OCI-LY1 (cell line): Measurements from ENCODE around the gene DLD.
A peak's percentile ranks its signal among the peaks of the same experiment; 100 is the strongest.

ENCODE experiments used
- H2AFZ ChIP-seq: fragments of 200-600 bp; sonication (generic), shearing (Covaris generic); 2 replicates; pipeline ENCODE4 v1.6.0; 2014; ENCODE audit warnings: antibody characterized with exemption, mild to moderate bottlenecking, low read length
- H3F3A ChIP-seq: fragments of 200-600 bp; sonication (generic), shearing (Covaris generic); 2 replicates; pipeline ENCODE4 v1.6.0; 2014; ENCODE audit warnings: mild to moderate bottlenecking, antibody characterized with exemption, low read length, moderate library complexity; ENCODE audit not compliant: insufficient read depth
- H3K27ac ChIP-seq: fragments of 200-600 bp; sonication (generic); 2 replicates; pipeline ENCODE4 v1.5.1; 2014; ENCODE audit warnings: low read length, mixed run types, mild to moderate bottlenecking, low read depth; ENCODE audit not compliant: poor library complexity, severe bottlenecking
- H3K27me3 ChIP-seq: fragments of 200-600 bp; sonication (generic); 2 replicates; pipeline ENCODE4 v1.6.0; 2014; ENCODE audit warnings: antibody characterized with exemption, mild to moderate bottlenecking, low read length, moderate library complexity; ENCODE audit not compliant: insufficient read depth
- H3K36me3 ChIP-seq: fragments of 200-600 bp; sonication (generic); 2 replicates; pipeline ENCODE4 v1.6.1; 2014; ENCODE audit warnings: mild to moderate bottlenecking, antibody characterized with exemption, low read length, moderate library complexity, mixed read lengths; ENCODE audit not compliant: insufficient read depth
- H3K4me1 ChIP-seq: fragments of 200-600 bp; sonication (generic); 2 replicates; pipeline ENCODE4 v1.5.1; 2014; ENCODE audit warnings: mild to moderate bottlenecking, low read length, moderate library complexity; ENCODE audit not compliant: insufficient read depth, severe bottlenecking
- H3K4me2 ChIP-seq: fragments of 200-600 bp; sonication (generic), shearing (Covaris generic); 2 replicates; pipeline ENCODE4 v1.6.1; 2014; ENCODE audit warnings: low read length
- H3K4me3 ChIP-seq: fragments of 200-600 bp; sonication (generic); 2 replicates; pipeline ENCODE4 v1.5.1; 2014; ENCODE audit warnings: low read length, low read depth, mild to moderate bottlenecking, mixed read lengths; ENCODE audit not compliant: poor library complexity, severe bottlenecking
- H3K79me2 ChIP-seq: fragments of 200-600 bp; shearing (Covaris generic); 2 replicates; pipeline ENCODE4 v1.6.1; 2016; ENCODE audit warnings: mixed run types, low read length, mixed read lengths; ENCODE audit not compliant: insufficient read depth
- H3K9ac ChIP-seq: fragments of 200-600 bp; sonication (generic), shearing (Covaris generic); 2 replicates; pipeline ENCODE4 v1.6.1; 2014; ENCODE audit warnings: mild to moderate bottlenecking, low read length, mixed read lengths
- H3K9me2 ChIP-seq: fragments of 200-600 bp; sonication (generic), shearing (Covaris generic); 2 replicates; pipeline ENCODE4 v1.6.1; 2014; ENCODE audit warnings: low read depth, mild to moderate bottlenecking, low read length, mixed read lengths
- H3K9me3 ChIP-seq: fragments of 200-600 bp; shearing (Covaris generic); 2 replicates; pipeline ENCODE4 v1.6.1; 2014; ENCODE audit warnings: low read length, mixed read lengths
- H4K20me1 ChIP-seq: fragments of 200-600 bp; sonication (generic), shearing (Covaris generic); 2 replicates; pipeline ENCODE4 v1.6.0; 2016; ENCODE audit warnings: mild to moderate bottlenecking, low read length; ENCODE audit not compliant: insufficient read depth
- CTCF ChIP-seq: fragments of 200-600 bp; sonication (generic), shearing (Covaris generic); IDR thresholded peaks from 2 replicates; pipeline ENCODE4 v1.5.1; 2017; ENCODE audit warnings: mild to moderate bottlenecking, antibody characterized with exemption, low read length, moderate library complexity, mixed read lengths
- EZH2 ChIP-seq: fragments of 200-600 bp; sonication (generic), shearing (Covaris generic); IDR thresholded peaks from 2 replicates; pipeline ENCODE4 v1.8.0; 2017; ENCODE audit warnings: borderline replicate concordance, mixed run types, mild to moderate bottlenecking, antibody characterized with exemption, low read length, moderate library complexity, mixed read lengths

The DLD gene

GRCh38 chr7:107890962-107891635, at the start of gene DLD:
Gene DLD, plus strand, starts transcription at chr7:107891183. Its CDS starts 68 bp downstream, at chr7:107891251.
- Histone ChIP-seq H2AFZ (peak within 1 kb of the TSS; percentile 77), H4K20me1 (no peaks in the 10 kb centered on the region), H3K4me1 (peaks cover 36% of the 10 kb centered on the region), H3K4me2 (peak within 1 kb of the TSS; percentile 93), H3K9me3 (no peaks in the 10 kb centered on the region), H3K4me3 (peak within 1 kb of the TSS; percentile 75), H3K36me3 (peaks cover 33% of the 10 kb centered on the region), H3F3A (no peaks in the 10 kb centered on the region), H3K27me3 (no peaks in the 10 kb centered on the region), H3K79me2 (peaks cover 46% of the 10 kb centered on the region), H3K27ac (peak within 1 kb of the TSS; percentile 33), H3K9ac (peak within 1 kb of the TSS; percentile 76), H3K9me2 (no peaks in the 10 kb centered on the region)
- no peak for TF ChIP-seq EZH2
- TF ChIP-seq CTCF: no peak

- TF ChIP-seq CTCF (no peak), EZH2 (no peak)
- H3K79me2 ChIP-seq: no peaks in the 10 kb centered on the region
- no peak overlapping the region for H2AFZ ChIP-seq
- no peak overlapping the region for H3K4me3 ChIP-seq
- no peaks in the 10 kb centered on the region for H4K20me1 ChIP-seq
- H3K4me1 ChIP-seq: no peaks in the 10 kb centered on the region
- no peaks in the 10 kb centered on the region for H3K36me3 ChIP-seq
- no peak overlapping the region for H3K4me2 ChIP-seq
- H3K9me2 ChIP-seq: no peaks in the 10 kb centered on the region
- peaks cover 8% of the 10 kb centered on the region; the same call in 1 of the 2 replicates for H3K9me3 ChIP-seq
- H3F3A ChIP-seq: no peaks in the 10 kb centered on the region
- no peak overlapping the region for H3K9ac ChIP-seq
- H3K27me3 ChIP-seq: no peaks in the 10 kb centered on the region
- H3K27ac ChIP-seq: no peak overlapping the region
Observed at GRCh38 chr7:107842213-107842612, 48.8 kb upstream of the DLD start.

- Histone ChIP-seq H3K36me3 (no peaks in the 10 kb centered on the region), H3K4me1 (no peaks in the 10 kb centered on the region), H3K9me3 (peaks cover 8% of the 10 kb centered on the region; the same call in 1 of the 2 replicates), H3K9ac (no peak overlapping the region), H3K27ac (no peak overlapping the region), H2AFZ (no peak overlapping the region), H3K79me2 (no peaks in the 10 kb centered on the region), H3K4me2 (no peak overlapping the region), H4K20me1 (no peaks in the 10 kb centered on the region), H3F3A (no peaks in the 10 kb centered on the region), H3K9me2 (no peaks in the 10 kb centered on the region), H3K4me3 (no peak overlapping the region), H3K27me3 (no peaks in the 10 kb centered on the region)
- TF ChIP-seq EZH2 (no peak), CTCF (no peak)
Observed at GRCh38 chr7:107843184-107843583, 47.8 kb upstream of the DLD start.
